ENCODE results near the gene CNIH4.

DNA sequence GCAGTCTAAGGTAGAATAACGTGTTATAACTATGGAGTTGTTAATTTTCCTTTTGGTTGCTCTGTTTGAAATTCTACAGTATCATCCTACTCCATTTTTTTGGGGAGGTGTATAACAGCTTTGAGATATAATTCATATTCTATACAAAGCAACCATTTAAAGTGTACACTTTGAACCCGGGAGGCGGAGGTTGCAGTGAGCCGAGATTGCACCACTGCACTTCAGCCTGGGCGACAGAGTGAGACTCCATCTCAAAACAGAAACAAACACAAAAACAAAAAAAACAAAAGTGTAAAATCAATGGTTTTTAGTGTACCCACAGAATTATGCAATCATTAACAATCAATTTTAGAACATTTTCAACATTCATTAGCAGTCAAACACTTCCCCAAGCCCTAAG is 33.8 kb downstream of the CNIH4 start:
- TF ChIP-seq, protein P1, sequence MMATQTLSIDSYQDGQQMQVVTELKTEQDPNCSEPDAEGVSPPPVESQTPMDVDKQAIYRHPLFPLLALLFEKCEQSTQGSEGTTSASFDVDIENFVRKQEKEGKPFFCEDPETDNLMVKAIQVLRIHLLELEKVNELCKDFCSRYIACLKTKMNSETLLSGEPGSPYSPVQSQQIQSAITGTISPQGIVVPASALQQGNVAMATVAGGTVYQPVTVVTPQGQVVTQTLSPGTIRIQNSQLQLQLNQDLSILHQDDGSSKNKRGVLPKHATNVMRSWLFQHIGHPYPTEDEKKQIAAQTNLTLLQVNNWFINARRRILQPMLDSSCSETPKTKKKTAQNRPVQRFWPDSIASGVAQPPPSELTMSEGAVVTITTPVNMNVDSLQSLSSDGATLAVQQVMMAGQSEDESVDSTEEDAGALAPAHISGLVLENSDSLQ (IDR thresholded peaks at IDR 0.05): no peak
- no peak for TF ChIP-seq TARDBP (IDR thresholded peaks at IDR 0.05)
- TF ChIP-seq ELF4 (IDR thresholded peaks at IDR 0.05): no peak
- no peak for TF ChIP-seq FOXK2 (IDR thresholded peaks at IDR 0.05)
- TF ChIP-seq FOXM1 (IDR thresholded peaks at IDR 0.05; ENCODE audit: borderline replicate concordance): no peak
- TF ChIP-seq BHLHE40 (IDR thresholded peaks at IDR 0.05; ENCODE audit: borderline replicate concordance): no peak
- no peak for TF ChIP-seq FOXA1 (IDR thresholded peaks at IDR 0.05)
- TF ChIP-seq HDGF (IDR thresholded peaks at IDR 0.05; ENCODE audit: borderline replicate concordance): no peak
- no peak for TF ChIP-seq CTBP1 (IDR thresholded peaks at IDR 0.05; ENCODE audit: borderline replicate concordance)
- TF ChIP-seq SUZ12 (IDR thresholded peaks at IDR 0.05): no peak
- no peak for TF ChIP-seq SP1 (IDR thresholded peaks at IDR 0.05)
- TF ChIP-seq NFRKB (IDR thresholded peaks at IDR 0.05): no peak

Data from HEK293T (cell line).